ENCODE results near the gene YTHDC1.

- TF ChIP-seq CTCF (IDR thresholded peaks at IDR 0.05; ENCODE audit: poor library complexity): no peak
- TF ChIP-seq EZH2phosphoT487 (IDR thresholded peaks at IDR 0.05; ENCODE audit: low read depth, severe bottlenecking, unreplicated experiment): no peak
- no peak for TF ChIP-seq EZH2 (IDR thresholded peaks at IDR 0.05; ENCODE audit: borderline replicate concordance)
These were observed 35.4 kb upstream of the YTHDC1 start for GRCh38 chr4:68385267-68385666.
